ENCODE measurements around the gene FURIN. TPM values are rescaled to one million over a fixed set of nuclear protein-coding genes. Genes with fewer than 3 reads are reported as not detected.

The FURIN gene
- polyA plus RNA-seq, 2 of the 4 experiments (the other 2 are of a cell fraction) = 16.8 to 33.3 TPM

DNA sequence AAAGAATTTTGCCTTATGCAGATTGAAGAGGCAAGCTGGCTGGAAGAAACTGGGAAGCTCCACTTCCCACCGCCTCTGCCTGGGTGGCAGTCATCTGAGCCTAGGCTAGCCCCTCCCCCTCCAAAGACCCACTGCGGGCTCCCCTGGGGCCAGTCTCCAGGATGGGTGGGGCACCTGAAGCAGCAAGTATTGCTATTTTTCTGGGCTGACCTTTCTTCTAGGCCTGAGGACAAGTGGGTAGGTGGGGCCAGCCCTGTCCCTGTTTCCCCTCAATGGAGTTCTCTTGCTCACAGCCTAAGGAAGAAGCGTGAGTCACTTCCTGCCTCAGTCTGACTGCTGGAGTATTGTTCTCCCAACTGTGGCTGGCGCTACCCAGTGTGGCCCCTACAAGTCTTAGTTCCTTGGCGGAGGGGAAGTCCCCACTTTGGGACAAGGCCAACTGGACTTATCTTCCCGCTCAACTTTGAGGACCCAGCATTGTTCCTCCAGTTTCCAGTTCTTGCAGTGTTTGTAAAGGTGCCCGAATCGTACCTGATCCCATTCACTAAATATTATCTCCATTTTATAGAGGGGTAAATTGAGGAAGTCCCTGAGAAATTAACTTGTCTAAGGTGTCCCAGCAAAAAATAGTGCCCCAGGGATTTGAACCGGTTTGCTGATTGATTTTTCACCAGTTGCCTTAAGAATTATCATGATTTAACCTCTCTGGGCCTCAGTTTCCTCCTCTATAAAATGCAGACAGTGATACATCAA, 1.4 kb downstream of the FURIN start (continued):
- TF ChIP-seq ZSCAN20 (CRISPR knock-in tag; IDR thresholded peaks at IDR 0.05) (no peak), SMC3 (IDR thresholded peaks at IDR 0.05) (0 out of 3 replicates have a peak, but pooled peaks have one; percentile 8), CEBPB (IDR thresholded peaks at IDR 0.05) (no peak), TFCP2L1 (CRISPR knock-in tag; IDR thresholded peaks at IDR 0.05) (no peak), POLR2A (IDR thresholded peaks at IDR 0.05; ENCODE audit: low read length) (no peak), RFX5 (IDR thresholded peaks at IDR 0.05) (no peak), HDAC2 (IDR thresholded peaks at IDR 0.05) (no peak), EHF (CRISPR knock-in tag; IDR thresholded peaks at IDR 0.05) (no peak), ZNF302 (CRISPR knock-in tag; IDR thresholded peaks at IDR 0.05) (no peak), KDM5A (IDR thresholded peaks at IDR 0.05) (no peak), NPAS2 (CRISPR knock-in tag; IDR thresholded peaks at IDR 0.05; ENCODE audit: borderline replicate concordance) (no peak), POLR2AphosphoS2 (conservative IDR thresholded peaks at IDR 0.05; ENCODE audit: low read length) (no peak), SREBF2 (IDR thresholded peaks at IDR 0.05) (no peak), RARB (CRISPR knock-in tag; IDR thresholded peaks at IDR 0.05) (no peak), FOSL2 (IDR thresholded peaks at IDR 0.05) (peak; percentile 44; the same call in 1 of the 2 replicates), FOSL2 (CRISPR knock-in tag; IDR thresholded peaks at IDR 0.05) (peak; percentile 73), ESRRA (IDR thresholded peaks at IDR 0.05; ENCODE audit: borderline replicate concordance, low read length) (no peak), FOSB (CRISPR knock-in tag; IDR thresholded peaks at IDR 0.05) (no peak)
- TF ChIP-seq, protein P1, sequence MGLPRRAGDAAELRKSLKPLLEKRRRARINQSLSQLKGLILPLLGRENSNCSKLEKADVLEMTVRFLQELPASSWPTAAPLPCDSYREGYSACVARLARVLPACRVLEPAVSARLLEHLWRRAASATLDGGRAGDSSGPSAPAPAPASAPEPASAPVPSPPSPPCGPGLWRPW (IDR thresholded peaks at IDR 0.05) = no peak
- TF ChIP-seq, protein P2, sequence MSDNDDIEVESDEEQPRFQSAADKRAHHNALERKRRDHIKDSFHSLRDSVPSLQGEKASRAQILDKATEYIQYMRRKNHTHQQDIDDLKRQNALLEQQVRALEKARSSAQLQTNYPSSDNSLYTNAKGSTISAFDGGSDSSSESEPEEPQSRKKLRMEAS (IDR thresholded peaks at IDR 0.05) = peak; percentile 47; the same call in 1 of the 2 replicates
- TF ChIP-seq, protein P3, sequence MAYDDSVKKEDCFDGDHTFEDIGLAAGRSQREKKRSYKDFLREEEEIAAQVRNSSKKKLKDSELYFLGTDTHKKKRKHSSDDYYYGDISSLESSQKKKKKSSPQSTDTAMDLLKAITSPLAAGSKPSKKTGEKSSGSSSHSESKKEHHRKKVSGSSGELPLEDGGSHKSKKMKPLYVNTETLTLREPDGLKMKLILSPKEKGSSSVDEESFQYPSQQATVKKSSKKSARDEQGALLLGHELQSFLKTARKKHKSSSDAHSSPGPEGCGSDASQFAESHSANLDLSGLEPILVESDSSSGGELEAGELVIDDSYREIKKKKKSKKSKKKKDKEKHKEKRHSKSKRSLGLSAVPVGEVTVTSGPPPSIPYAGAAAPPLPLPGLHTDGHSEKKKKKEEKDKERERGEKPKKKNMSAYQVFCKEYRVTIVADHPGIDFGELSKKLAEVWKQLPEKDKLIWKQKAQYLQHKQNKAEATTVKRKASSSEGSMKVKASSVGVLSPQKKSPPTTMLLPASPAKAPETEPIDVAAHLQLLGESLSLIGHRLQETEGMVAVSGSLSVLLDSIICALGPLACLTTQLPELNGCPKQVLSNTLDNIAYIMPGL (CRISPR knock-in tag; IDR thresholded peaks at IDR 0.05; ENCODE audit: borderline replicate concordance) = no peak

DNA sequence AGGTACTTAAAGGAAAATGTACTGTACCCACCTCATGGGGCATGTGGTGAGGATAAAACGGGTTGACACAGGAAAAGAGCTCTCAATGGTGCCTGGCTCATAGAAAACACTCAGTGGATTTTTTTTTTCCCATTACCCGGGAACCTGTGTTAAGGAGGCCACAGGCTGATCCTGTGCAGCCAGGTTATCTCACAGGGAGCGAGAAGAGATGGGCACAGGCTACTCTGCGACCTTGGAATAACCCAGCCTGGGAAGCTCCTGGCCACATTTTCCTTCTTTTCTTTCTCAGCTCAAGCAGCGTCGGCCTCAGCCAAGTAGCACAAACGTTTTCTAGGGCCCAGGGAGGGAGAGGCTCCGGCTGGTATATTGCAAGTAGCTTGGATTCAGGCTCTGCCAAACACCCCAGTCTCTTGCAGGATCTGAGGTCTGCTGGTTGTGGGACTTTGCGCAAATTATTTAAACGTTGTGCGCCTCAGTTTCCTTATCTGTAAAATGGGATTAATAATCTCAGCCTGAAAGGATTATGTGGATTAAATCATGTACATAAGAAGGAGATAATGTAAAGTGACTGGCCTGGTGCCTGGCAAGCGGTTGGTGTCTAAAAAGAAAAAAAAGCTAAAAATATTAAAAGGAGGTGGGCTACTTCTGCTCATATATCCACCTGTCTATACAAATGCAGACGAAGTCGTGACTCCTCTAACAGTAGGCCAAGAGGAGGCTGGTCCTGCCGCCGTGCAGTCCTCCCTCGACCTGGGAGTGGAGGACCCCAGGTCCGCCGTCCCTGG, 2.2 kb downstream of the FURIN start:
- DNase-seq (ENCODE audit: low read depth in 1 of 2, low spot score in 1 of 2) (peak in 1 of 2 experiments; percentile 50), FAIRE-seq (no peak), ATAC-seq (peak in 1 of 2 experiments; percentile 19; a peak in 4 of 6 replicates)
- POLR2A ChIA-PET = interaction anchor here (1.1 kb wide), 1 partner anchor 9 kb away, joined by 5 read pairs; no protein-coding TSS in a partner anchor
- CTCF ChIA-PET = interaction anchor here (0.6 to 2.1 kb wide), 7 partner anchors 8 to 362 kb away, joined by 3 to 7 read pairs (median 4); no protein-coding TSS in a partner anchor
- Histone ChIP-seq H3K4me1 (peaks cover 69% of the 10 kb centered on the region), H3K27ac (peak overlapping the region; percentile 85 to 97), H3K4me3 (peak overlapping the region; percentile 77), H3K4me2 (peak overlapping the region; percentile 96), H3K9me3 (no peaks in the 10 kb centered on the region)
- WGBS (ENCODE audit: missing lambda C conversion rate) = 52% methylated on average over 19 of the region's 19 CpGs
- TF ChIP-seq FOSB (CRISPR knock-in tag; IDR thresholded peaks at IDR 0.05) (no peak), SMC3 (IDR thresholded peaks at IDR 0.05) (no peak), CHD2 (IDR thresholded peaks at IDR 0.05; ENCODE audit: low read length, partially characterized antibody) (no peak), RARB (CRISPR knock-in tag; IDR thresholded peaks at IDR 0.05) (no peak), RCOR1 (IDR thresholded peaks at IDR 0.05; ENCODE audit: low read depth, low read length) (no peak), POLR2A (IDR thresholded peaks at IDR 0.05; ENCODE audit: low read length) (no peak), HDAC2 (IDR thresholded peaks at IDR 0.05) (peak; percentile 77), MAZ (IDR thresholded peaks at IDR 0.05; ENCODE audit: borderline replicate concordance, low read depth, low read length) (no peak), MYC (IDR thresholded peaks at IDR 0.05; ENCODE audit: borderline replicate concordance, low read length) (no peak), PHF8 (IDR thresholded peaks at IDR 0.05; ENCODE audit: borderline replicate concordance, low read depth) (no peak), FOSL2 (IDR thresholded peaks at IDR 0.05) (no peak), FOSL2 (CRISPR knock-in tag; IDR thresholded peaks at IDR 0.05) (no peak), ZC3H11A (IDR thresholded peaks at IDR 0.05) (no peak), HEYL (CRISPR knock-in tag; IDR thresholded peaks at IDR 0.05) (no peak), HOXB5 (CRISPR knock-in tag; IDR thresholded peaks at IDR 0.05) (no peak), KDM1A (IDR thresholded peaks at IDR 0.05; ENCODE audit: low read depth) (peak; percentile 86), ZSCAN20 (CRISPR knock-in tag; IDR thresholded peaks at IDR 0.05) (no peak)
- TF ChIP-seq, protein P4, sequence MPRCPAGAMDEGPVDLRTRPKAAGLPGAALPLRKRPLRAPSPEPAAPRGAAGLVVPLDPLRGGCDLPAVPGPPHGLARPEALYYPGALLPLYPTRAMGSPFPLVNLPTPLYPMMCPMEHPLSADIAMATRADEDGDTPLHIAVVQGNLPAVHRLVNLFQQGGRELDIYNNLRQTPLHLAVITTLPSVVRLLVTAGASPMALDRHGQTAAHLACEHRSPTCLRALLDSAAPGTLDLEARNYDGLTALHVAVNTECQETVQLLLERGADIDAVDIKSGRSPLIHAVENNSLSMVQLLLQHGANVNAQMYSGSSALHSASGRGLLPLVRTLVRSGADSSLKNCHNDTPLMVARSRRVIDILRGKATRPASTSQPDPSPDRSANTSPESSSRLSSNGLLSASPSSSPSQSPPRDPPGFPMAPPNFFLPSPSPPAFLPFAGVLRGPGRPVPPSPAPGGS (IDR thresholded peaks at IDR 0.05) = no peak
